Panc1 (cell line): Measurements from ENCODE around the gene IQCH.

ENCODE experiments used
- CTCF ChIP-seq: fragments of 450-650 bp; IDR thresholded peaks from 2 replicates; pipeline ENCODE4 v1.5.1; 2017; ENCODE audit warnings: mild to moderate bottlenecking
- POLR2AphosphoS5 ChIP-seq: IDR thresholded peaks from 2 replicates; pipeline ENCODE4 v1.6.1; 2012; ENCODE audit warnings: mild to moderate bottlenecking, low read depth, low read length, moderate library complexity
- REST ChIP-seq, 2 experiments: IDR thresholded peaks; 2 replicates each; pipeline ENCODE4 v1.6.1; 2011 to 2012; ENCODE audit warnings: low read depth in 2 of 2, control low read depth in 1 of 2, low read length in 1 of 2, mild to moderate bottlenecking in 1 of 2, moderate library complexity in 1 of 2; ENCODE audit not compliant: insufficient read depth in 1 of 2
- SIN3A ChIP-seq: IDR thresholded peaks from 2 replicates; pipeline ENCODE4 v1.6.1; 2012; ENCODE audit warnings: low read depth, mild to moderate bottlenecking, low read length, moderate library complexity, borderline replicate concordance; ENCODE audit not compliant: insufficient read depth
- TCF7L2 ChIP-seq: IDR thresholded peaks from 2 replicates; pipeline ENCODE4 v1.6.1; 2011; ENCODE audit warnings: mild to moderate bottlenecking, low read depth, low read length, inconsistent platforms

GRCh38 chr15:67210555-67211168 lies 43.9 kb upstream of the IQCH start:
- TF ChIP-seq CTCF (no peak), POLR2AphosphoS5 (no peak), SIN3A (no peak), TCF7L2 (no peak), REST (IDR thresholded peaks at IDR 0.05; ENCODE audit: insufficient read depth in 1 of 2, low read depth in 2 of 2, low read length in 1 of 2) (no peak)
